Measurements from ENCODE around the gene SETMAR.
"Not testable (repeated sequence)": the region's sequence is repeated elsewhere in the genome, so short reads cannot be mapped to it uniquely, and the experiment has no call there.

The SETMAR gene

DNA sequence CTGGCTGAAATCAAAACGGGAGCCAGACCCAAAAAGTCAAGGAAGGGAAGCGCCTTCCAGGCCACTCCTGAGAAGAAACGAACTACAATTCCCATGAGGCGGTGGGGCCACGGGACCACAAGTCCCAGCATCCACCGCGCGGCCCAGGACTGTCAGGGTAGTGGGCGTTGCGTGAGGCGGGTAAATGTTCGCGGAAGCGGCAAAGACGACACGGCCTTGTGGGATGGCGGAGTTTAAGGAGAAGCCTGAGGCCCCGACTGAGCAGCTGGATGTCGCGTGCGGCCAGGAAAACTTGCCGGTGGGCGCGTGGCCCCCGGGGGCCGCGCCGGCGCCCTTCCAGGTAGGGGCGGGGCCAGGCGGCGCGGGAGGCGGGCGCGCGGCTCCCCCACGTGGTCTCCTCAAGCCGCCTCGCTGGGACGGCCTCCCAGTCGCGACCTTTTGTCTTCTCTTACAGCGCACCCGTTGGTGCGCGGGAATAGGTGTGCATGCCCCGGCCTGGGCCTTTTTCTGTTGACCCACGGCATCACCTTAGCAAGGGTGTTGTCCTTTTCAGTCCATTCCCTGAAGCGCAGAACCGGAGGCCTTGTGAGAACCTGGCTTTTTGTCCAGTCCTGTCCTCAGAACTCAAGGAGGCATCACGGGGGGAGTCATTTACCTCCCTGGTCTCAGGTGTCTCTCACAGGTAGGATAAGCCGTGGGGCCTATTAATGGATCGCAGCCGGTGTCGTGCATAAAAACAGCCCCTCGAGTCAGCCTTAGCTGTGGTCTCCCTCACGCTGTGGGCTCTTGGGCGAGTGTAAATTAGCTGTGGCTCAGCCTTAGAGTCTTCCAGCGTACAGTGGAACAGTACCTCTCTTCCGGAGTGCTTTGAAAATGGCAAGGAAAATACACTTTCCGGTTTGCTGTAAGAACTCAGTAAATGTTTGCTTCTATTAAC lies at the start of gene SETMAR:
Gene SETMAR (plus strand): TSS at position 183 of the 937 bp plus-strand sequence. CDS start 2 bp downstream, at position 185.
- peak; percentile 95 for DNase-seq (ENCODE audit: low spot score)

DNA sequence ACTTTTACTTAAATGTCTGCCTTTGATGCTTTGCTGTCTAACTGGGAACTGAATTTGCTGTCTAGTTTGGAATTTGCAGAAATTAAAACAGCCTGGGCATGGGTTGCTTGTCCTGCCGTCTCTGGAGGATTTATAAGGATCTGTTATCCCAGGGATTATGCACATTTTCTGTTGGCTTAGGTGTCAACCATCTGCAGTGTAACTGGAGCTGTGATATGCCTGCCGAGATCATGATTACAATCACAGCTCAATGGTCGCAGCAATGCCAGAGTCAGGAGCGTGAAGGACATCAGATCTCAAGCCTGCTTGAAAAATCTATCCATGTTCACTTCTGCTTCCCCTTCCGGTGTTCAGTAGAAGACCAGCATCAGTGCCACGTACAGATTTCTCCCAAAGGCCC lies 41.8 kb upstream of the SETMAR start:
- peak; percentile 68 for DNase-seq (ENCODE audit: low spot score)

DNA sequence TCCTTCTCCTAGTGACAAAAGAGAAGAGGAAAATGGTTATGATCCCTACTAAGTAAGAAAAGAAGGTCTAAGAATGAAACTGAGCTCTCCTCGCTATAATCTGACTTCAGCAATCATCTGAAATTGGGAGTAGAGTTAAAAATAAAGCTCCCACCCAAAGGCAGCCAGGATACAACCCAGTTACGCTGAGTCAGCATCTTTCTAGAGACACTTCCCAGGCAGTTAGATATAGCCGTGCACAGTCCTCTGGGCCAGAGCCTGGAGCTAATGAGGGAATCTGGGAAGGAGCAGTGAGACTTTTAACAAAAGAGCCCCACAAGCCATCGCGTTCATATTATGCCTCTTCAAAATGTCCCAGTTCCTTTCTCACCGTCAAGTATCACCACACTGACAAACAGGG lies 39.1 kb upstream of the SETMAR start:
- no peak for DNase-seq (ENCODE audit: low spot score)

DNA sequence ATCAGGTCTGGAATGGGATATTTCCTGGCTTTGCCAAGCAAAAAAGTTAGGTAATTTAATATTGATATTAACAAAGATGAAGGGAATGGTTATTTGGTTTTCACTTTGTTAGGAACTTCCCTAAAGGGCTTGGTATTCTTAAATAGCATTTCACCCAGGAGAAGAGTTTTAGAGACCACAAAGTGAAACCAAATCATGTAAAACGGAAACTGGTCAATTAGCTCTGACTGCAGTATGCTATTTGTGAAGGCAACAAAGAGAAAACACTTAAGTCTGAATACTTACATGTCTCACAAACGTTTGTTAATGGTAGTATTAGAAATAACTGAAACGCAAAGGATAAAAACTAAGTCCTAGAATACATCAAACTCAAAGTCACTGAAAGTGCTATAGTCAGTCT lies 32.4 kb upstream of the SETMAR start:
- DNase-seq (ENCODE audit: low spot score): no peak

DNA sequence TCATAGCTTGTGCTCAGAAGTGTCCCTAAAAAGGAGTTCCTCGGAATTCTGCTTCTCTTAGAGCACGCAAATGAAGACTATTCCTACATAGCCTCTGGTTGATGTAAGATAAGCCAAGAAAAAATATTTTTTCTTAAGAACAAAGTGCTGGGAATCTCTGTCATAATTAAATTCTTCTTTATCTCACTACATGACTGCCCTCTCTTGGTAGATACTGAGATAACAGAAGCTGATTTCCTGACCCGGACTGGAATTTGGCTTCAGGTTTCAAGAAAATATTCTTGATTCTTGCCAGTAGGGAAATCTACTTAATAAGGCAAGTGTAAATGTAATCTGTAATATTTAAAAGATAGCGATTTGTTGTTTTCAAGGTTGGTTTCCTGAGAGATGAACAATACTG lies 31.3 kb upstream of the SETMAR start:
- DNase-seq (ENCODE audit: low spot score): peak; percentile 57

DNA sequence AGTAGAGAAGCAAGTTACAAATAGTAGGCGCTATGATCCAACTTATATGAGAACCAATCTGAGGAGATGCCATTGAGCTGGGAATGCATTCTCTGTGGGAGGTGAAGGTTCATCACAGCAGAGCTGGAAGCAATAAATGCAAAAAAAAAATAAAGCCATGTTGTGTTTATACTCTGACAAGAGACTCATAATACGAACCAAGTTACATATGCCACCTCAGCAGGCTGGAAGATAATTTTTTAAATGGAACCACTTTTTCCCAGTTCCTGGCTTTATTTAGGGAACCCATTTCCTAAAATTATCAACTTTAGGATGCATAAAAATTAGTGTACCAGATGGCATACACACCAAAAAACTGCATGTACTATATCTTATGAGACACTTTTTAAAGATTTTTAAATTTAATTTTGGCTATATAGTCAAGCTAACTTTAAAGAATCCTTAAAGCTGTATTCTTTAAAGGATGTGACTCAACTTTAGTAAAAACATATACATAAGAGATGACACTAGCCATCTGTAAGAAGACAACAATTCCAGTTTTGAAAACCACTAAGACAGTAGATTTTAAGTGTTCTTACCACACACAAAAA lies 23.6 kb upstream of the SETMAR start:
- no peak for DNase-seq (ENCODE audit: low spot score)

DNA sequence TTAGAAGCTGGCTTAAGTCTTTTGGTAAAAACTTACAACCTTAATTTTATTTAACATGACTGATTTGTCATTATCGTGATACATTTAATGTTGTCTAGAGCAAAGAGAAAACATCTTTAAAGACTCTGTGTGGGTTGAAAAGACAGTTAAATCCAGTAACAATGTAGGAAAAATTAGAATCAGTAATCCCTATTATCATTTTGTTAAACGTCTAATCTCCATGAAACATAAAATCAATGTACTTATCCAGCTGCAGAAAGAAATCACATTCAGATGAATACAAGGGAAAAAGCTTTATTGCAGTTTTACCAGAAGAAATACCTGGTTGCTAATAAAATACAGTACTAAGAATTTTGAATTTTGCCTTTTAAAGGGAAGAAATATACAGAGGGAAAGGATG lies 21.2 kb upstream of the SETMAR start:
- DNase-seq (ENCODE audit: low spot score): no peak

DNA sequence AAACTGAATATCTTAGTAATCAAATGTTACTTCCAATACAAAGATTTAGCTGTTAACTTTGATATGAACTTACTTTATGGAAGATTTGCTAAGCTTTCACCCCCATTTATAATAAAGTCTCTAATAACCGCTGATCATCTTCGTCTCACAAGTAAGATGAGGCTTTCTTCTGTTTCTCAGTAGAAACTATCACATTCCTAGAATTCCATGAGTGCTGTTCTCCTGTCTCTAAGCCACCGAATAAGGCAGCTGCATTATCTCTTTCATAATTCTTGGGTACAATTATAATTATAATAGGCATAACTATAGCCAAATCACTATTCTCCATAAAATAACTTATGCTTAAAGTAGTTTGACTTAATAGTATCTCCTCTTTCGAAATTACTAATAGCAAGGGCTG lies 18.3 kb upstream of the SETMAR start:
- DNase-seq (ENCODE audit: low spot score): no peak

DNA sequence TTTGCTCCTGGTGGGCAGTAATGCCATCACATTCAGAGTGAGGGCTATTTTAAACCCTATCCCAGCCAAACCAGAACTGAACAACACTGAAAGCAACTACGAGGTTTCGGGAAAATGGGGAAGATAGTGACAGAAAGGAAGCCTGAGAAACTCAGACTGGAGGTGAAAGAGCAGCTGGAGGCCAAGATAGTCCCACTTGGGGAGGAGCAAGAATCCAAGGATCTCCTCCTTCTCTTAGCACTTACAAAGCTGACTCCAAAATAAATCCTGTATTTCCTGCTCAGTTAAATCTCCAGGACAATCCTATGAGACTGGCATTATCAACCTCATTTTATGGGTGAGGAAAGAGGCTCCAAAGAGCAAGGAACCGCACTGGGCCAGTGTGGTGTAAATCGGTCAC lies 14.1 kb upstream of the SETMAR start:
- no peak for DNase-seq (ENCODE audit: low spot score)

DNA sequence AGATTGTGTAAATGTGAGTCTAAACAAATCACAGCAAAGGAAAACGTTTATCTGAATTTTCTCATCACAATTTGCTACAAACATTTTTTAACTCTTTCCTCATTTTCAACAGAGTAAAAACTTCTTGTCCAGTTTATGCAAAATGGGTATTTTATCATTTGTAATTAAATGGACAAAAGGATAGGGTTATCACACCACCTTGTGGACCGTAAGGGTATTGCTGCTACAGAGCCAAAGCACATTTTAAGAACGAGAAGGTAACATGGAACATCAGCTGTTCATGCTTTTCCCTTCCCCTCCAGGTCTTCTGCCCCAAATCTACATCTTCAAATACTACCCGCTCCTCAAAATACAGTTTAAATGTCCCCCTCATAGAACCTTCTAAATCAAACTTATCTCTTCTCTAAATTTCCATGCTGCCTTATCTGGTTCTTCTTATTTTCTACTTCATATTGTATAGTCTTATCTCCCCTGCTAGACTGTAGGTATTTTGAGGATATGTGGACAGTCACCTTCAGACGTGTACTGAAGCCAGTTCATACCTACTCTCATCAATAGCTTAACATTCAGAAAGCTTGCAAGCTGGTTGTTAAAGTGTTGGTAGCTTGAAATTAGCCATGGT lies 12.8 kb upstream of the SETMAR start:
- peak; percentile 33 for DNase-seq (ENCODE audit: low spot score)

DNA sequence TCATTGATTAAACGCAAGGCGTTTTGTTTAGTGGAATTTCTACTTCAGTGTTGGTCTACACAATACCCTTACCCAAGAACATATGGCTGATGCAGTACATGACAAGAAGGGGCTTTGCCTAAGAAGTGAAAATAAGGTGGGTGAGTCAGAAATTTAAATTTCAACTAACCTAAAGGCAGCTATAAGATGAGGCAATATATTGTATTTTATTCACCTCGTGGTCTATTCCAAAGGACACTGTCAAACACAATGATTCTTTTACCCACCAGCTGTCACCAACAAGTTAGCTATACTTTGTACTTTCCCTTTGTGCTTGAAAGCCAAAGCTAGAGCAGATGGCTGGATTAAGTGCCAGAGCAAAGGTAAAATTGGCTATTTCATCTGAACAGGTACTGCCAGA lies 10.9 kb upstream of the SETMAR start:
- DNase-seq (ENCODE audit: low spot score): no peak

DNA sequence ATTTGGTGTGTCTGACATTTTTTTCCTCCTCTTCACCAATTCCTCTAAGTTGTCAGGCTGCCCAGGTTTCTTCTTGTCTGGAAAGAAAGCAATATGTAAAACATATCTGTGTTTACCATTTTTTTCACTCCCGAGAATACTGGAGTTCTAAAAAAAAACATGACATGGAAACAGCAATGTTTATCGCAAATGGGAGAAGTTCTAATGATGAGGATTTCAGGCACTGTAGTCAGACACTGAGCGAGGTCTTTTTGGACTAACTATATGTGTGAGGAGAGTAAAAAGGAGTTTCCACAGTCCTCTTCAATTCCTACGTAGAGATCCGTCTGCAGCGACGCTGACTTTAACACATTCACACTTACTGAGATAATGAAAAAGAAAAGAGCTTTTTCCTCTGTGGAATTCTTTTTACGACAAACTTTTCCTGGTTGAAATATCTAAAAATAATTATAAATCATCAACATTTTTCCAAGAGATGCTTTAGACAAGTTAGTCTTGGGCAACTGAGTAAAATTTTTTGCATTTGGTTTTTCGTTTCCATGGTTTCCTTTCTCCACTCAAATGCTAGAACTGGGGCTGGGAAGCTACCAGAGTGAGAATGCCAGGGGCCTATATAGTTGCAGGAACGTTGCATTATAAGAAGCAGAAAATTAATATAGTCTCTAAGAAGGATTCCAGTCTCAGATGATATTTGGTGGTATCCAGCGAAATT lies 8.4 kb upstream of the SETMAR start:
- no peak for DNase-seq (ENCODE audit: low spot score)

DNA sequence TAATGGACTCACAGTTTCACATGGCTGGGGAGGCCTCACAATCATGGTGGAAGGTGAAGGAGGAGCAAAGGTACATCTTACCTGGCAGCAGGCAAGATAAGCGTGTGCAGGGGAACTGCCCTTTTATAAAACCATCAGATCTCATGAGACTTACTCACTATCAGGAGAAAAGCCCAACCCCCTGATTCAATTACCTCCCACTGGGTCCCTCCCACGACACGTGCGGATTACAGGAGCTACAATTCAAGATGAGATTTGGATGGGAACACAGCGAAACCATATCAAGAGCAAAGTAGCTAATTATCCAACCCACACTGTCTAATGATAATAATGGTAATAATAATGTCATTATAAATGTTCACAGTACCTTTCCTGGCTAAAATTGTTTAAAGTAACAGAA lies 6.7 kb upstream of the SETMAR start:
- not testable (repeated sequence) for DNase-seq (ENCODE audit: low spot score)

DNA sequence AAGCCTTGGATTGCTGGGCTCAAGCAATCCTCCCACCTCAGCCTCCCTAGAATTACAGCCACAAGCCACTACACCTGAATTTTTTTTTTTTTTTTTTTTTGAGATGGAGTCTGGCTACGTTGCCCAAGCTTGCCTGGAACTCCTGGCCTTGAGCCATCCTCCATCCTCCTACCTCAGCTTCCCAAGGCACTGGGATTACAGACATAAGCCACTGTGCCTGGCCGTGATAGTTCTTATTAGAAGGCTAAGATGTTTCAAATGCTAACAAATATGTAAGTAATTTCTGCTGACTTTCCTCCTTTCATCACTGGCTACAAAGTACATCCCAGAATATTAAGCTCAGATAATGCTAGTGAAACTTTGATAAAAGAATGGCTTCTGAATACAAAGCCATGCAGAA lies 5.7 kb upstream of the SETMAR start:
- no peak for DNase-seq (ENCODE audit: low spot score)

DNA sequence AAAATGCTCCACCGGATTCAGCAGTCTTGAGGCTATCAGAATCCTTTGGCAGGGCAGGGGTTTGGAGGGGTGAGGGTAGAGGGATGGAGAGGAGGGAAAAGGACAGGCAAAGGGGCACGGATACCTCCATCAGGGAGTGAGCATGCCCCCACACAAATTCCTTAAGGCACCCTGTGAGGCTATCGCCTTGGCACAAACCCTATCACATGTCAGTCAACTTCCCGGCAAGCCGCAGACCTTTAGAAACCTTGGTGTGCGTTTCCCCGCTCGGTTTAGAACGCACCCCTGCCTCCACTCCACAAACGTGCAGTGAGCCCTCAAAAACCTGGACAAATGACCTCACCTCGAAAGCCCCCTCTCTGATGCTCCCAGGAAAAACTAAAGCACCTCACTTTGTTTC lies 422 bp upstream of the SETMAR start:
- no peak for DNase-seq (ENCODE audit: low spot score)

DNA sequence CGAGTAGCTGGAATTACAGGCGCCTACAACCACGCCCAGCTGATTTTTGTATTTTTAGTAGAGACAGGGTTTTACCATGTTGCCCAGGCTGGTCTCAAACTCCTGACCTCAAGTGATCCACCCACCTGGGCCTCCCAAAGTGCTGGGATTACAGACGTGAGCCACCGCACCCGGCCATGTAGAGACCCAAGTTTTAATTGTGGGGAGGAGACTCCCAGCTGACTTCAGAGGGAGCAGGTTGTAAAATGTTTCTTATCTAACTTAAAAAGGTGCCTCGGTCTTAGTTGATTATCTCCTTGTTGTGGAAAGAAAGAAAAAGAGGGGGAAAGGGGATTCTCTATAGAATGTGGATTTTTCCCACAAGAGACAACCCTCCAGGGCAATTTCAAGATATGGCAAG lies 2.0 kb downstream of the SETMAR start:
- DNase-seq (ENCODE audit: low spot score): not testable (repeated sequence)

DNA sequence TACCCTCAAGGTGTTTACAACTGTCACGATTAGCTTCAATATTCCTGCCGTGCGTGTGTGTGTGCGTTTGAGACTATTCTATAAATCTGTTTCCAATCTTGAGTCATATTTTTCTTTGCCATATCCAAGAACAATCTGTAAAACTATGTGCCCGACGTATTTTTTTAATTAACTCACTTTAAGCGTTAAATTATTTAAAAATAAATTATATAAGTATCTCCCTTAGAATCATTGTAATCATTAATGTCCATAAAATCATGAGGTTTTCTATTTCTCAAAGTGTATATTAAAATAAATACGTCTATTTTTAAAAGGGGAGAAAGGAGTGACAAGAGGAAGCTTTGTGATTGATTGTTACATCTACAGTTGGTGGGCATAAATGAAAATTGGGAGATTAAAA lies 2.9 kb downstream of the SETMAR start:
- no peak for DNase-seq (ENCODE audit: low spot score)

DNA sequence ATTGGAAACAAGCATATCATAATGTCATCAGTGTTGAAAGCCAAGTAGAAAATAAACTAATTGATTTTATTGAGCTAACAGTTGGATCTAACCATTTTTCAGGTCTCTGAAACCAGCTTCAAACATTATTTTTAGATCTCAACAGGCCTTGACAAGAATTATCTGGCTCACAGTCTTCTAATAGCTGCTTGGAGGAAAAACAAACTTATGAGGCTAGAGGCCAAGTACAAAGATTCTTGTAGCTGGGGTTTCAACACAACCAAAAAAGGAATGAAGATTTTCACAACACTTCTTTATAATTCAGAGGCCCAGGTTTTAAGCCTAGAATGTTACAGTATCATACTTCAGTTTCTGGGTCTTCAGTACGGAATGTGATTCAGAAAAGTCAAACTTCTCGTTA lies 3.7 kb downstream of the SETMAR start:
- DNase-seq (ENCODE audit: low spot score): no peak

DNA sequence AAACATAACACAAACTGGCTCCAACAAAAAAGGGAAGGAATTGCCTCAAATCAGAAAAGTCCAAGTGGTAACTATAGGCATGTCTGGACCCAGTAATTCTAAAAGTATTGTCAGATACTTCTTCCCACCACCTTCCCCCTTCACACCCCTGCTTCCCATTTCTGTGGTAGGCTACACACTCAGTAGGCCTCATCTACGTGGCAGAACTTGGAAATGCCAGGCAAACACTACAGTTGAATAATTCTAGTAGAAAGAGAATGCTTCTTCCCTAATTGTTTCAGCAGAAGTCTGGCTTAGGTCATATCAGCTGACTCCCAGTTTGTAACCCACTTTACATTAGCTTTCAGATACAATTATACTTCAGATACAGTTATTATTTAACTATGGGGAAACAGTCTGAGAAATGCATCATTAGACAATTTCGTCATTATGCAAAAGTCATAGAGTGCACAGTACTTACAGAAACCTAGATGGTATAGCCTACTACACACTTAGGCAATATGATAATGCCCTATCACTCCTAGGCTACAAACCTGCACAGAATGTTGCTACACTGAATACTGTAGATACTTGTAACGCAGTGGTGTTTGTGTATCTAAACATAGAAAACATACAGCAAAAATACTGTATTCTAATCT lies 6.4 kb downstream of the SETMAR start:
- no peak for DNase-seq (ENCODE audit: low spot score)

DNA sequence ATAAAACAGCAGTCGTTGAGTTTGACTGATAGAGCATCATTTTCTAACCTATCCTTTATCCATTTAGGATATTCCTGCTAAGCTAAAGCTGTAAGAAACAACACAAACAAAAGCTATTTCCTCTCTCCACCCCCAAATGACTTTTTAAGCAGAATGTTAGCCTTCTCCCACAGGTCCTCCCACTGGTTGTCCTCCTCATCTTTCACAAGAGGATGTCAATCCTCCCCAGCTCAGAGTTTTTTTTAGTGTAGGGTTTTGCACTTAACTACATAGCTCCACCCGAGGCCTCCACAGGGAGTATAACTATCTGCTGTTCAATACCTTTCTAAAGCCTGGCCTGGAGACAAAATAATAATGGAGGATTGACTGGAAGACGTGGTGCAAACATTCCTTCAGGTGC lies 7.8 kb downstream of the SETMAR start:
- no peak for DNase-seq (ENCODE audit: low spot score)

DNA sequence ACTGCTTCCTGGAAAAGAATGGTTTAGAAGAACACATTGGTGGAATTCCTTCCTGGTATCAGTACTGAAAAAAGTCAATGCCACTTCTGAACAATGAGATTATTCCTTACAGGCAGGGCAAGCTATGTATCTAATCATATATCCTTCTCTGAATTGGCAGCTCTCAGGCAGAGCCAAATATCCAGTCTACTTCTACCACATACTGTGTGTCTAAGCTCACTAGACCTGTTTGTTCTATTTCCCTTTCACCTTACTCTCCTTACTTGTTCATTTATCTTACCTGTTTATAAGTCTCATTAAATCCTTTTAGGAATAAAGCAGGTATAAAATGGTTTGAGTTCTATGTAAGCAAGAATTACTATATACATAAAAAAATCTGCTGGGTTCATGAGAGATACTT lies 8.3 kb downstream of the SETMAR start:
- DNase-seq (ENCODE audit: low spot score): no peak
